Measurements from ENCODE around the gene STMND1. TPM values are rescaled to one million over a fixed set of nuclear protein-coding genes. Genes with fewer than 3 reads are reported as not detected.
"Not testable (repeated sequence)": the region's sequence is repeated elsewhere in the genome, so short reads cannot be mapped to it uniquely, and the experiment has no call there.

The STMND1 gene
- total RNA-seq, 2 experiments from 2014 or later: not detected

DNA sequence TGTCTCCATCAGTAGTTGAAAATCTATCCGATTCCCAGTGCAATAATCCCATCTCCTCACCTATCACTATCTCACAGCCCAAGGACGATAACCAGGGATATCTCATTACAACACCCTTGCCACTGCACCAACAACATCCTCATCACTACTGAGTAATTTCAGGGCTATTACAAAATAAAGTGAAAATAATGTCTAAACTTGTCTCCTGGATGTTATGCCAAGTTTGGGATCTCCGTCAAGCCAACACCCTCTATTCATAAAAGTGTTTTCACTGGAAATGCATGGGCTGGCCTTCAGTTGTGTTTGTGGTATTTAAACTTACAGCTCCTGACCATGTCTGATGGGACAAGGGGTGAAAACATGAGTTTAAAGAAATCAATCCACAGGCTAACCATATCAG, 42.0 kb upstream of the STMND1 start:
- DNase-seq (no peak), ATAC-seq (no peak)
- Mint-ChIP-seq H3K27me3 (peaks cover 26% of the 10 kb centered on the region), H3K27ac (no peak overlapping the region), H3K36me3 (ENCODE audit: low read depth) (no peaks in the 10 kb centered on the region), H3K9me3 (no peaks in the 10 kb centered on the region), H3K4me1 (ENCODE audit: low read depth) (no peaks in the 10 kb centered on the region), H3K4me3 (no peak overlapping the region)
- TF ChIP-seq CTCF (IDR thresholded peaks at IDR 0.05): no peak
- ChIA-PET CTCF (no interaction called here), POLR2A (no interaction called here)
- intact Hi-C loops (cut with micrococcal nuclease): no loop called here

GRCh38 chr6:17061097-17061496, 40.8 kb upstream of the STMND1 start:
- ChIA-PET CTCF (no interaction called here), POLR2A (no interaction called here)
- ATAC-seq: no peak
- no peaks in the 10 kb centered on the region for H3K4me1 Mint-ChIP-seq (ENCODE audit: low read depth)
- H3K4me3 Mint-ChIP-seq: no peak overlapping the region
- intact Hi-C loops (cut with micrococcal nuclease): no loop called here
- TF ChIP-seq CTCF (IDR thresholded peaks at IDR 0.05): no peak
- no peaks in the 10 kb centered on the region for H3K9me3 Mint-ChIP-seq
- peaks cover 26% of the 10 kb centered on the region for H3K27me3 Mint-ChIP-seq
- no peak for DNase-seq
- H3K27ac Mint-ChIP-seq: no peak overlapping the region
- no peaks in the 10 kb centered on the region for H3K36me3 Mint-ChIP-seq (ENCODE audit: low read depth)

DNA sequence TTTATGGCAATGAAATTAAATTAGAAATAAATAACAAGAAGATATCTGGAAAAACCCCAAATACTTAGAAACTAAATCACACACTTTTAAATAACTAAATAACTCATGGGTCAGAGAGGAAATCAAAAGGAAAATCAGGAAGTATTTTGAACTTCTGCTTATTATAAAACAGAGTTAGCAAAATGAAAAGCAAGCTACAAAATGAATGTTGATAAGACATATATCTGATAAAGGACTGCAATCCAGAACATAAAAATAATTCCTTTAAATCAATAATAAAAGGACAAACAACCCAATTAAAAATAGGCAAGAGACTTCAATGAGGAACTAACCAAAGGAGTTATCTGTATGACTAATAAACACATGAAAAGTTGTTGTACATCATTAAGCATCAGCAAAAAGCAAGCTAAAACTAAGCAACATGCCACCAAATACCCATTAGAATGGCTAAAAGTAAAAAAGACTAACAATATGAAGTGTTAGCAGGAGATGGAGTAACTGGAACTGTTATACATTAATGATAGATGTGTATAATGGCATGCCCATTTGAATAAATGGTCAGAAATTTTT, 38.9 kb upstream of the STMND1 start:
- ATAC-seq: no peak
- H3K27ac Mint-ChIP-seq: no peak overlapping the region

GRCh38 chr6:17064975-17065374, 36.9 kb upstream of the STMND1 start:
- no peak overlapping the region for H3K27ac Mint-ChIP-seq
- intact Hi-C loops (cut with micrococcal nuclease): no loop called here
- H3K27me3 Mint-ChIP-seq: peaks cover 12% of the 10 kb centered on the region
- ATAC-seq (no peak), DNase-seq (no peak)
- H3K4me3 Mint-ChIP-seq: no peak overlapping the region
- ChIA-PET POLR2A (no interaction called here), CTCF (no interaction called here)
- TF ChIP-seq CTCF (IDR thresholded peaks at IDR 0.05): no peak
- H3K4me1 Mint-ChIP-seq (ENCODE audit: low read depth): no peaks in the 10 kb centered on the region
- H3K36me3 Mint-ChIP-seq (ENCODE audit: low read depth): no peaks in the 10 kb centered on the region
- H3K9me3 Mint-ChIP-seq: peaks cover 7% of the 10 kb centered on the region

More for the DNA sequence above, 38.9 kb upstream of the STMND1 start:
- no peak for TF ChIP-seq CTCF (IDR thresholded peaks at IDR 0.05)
- Mint-ChIP-seq H3K4me1 (ENCODE audit: low read depth) (no peaks in the 10 kb centered on the region), H3K27me3 (peaks cover 19% of the 10 kb centered on the region), H3K4me3 (no peak overlapping the region), H3K9me3 (no peaks in the 10 kb centered on the region), H3K36me3 (ENCODE audit: low read depth) (no peaks in the 10 kb centered on the region)
- no peak for DNase-seq
- POLR2A ChIA-PET: no interaction called here
- CTCF ChIA-PET: no interaction called here
- intact Hi-C loops (cut with micrococcal nuclease): no loop called here

DNA sequence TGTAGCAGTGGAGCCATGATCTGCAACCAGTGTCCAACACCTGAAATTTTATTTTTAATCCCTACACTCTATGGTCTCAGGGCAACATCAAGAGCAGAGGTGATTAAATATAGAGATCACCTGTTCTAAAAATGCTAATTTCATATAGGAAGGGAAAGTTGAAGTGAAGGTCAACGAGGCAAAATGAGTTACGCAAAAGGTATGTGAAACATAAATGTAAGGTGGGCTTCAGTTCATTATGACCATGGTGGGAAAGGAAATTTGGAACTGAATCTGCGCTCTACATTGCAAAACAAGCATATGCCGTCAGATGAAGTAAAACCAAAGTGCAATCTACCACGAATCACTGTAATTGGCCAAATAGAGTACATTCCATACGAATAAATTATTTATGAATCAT, 35.2 kb upstream of the STMND1 start:
- no peak for TF ChIP-seq CTCF (IDR thresholded peaks at IDR 0.05)
- DNase-seq (no peak), ATAC-seq (no peak)
- Mint-ChIP-seq H3K36me3 (ENCODE audit: low read depth) (no peaks in the 10 kb centered on the region), H3K4me1 (ENCODE audit: low read depth) (no peaks in the 10 kb centered on the region), H3K27me3 (peaks cover 11% of the 10 kb centered on the region), H3K4me3 (no peak overlapping the region), H3K27ac (no peak overlapping the region), H3K9me3 (peaks cover 9% of the 10 kb centered on the region)
- intact Hi-C loops (cut with micrococcal nuclease): no loop called here
- POLR2A ChIA-PET: no interaction called here
- CTCF ChIA-PET: no interaction called here

GRCh38 chr6:17068972-17069371, 32.9 kb upstream of the STMND1 start:
- H3K36me3 Mint-ChIP-seq (ENCODE audit: low read depth); H3K4me1 Mint-ChIP-seq (ENCODE audit: low read depth); ATAC-seq; H3K4me3 Mint-ChIP-seq; POLR2A ChIA-PET; H3K27ac Mint-ChIP-seq; CTCF ChIA-PET; intact Hi-C loops (cut with micrococcal nuclease); DNase-seq: not testable (repeated sequence)
- H3K9me3 Mint-ChIP-seq: peaks cover 10% of the 10 kb centered on the region
- H3K27me3 Mint-ChIP-seq: peaks cover 17% of the 10 kb centered on the region

DNA sequence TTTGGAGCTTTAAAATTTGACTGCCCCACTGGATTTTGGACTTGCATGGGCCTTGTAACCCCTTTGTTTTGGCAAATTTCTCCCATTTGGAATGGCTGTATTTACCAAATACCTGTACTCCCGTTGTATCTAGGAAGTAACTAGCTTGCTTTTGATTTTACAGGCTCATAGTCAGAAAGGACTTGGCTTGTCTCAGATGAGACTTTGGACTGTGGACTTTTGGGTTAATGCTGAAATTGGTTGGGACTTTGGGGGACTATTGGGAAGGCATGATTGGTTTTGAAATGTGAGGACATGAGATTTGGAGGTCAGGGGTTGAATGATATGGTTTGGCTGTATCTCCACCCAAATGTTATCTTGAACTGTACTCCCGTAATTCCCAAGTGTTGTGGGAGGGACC, 31.4 kb upstream of the STMND1 start:
- H3K4me3 Mint-ChIP-seq; DNase-seq; H3K36me3 Mint-ChIP-seq (ENCODE audit: low read depth); CTCF ChIA-PET; intact Hi-C loops (cut with micrococcal nuclease); H3K27ac Mint-ChIP-seq; POLR2A ChIA-PET; H3K4me1 Mint-ChIP-seq (ENCODE audit: low read depth); ATAC-seq: not testable (repeated sequence)
- H3K27me3 Mint-ChIP-seq: peaks cover 21% of the 10 kb centered on the region
- peaks cover 10% of the 10 kb centered on the region for H3K9me3 Mint-ChIP-seq

- H3K4me3 Mint-ChIP-seq; ATAC-seq; H3K27ac Mint-ChIP-seq; POLR2A ChIA-PET; intact Hi-C loops (cut with micrococcal nuclease); H3K4me1 Mint-ChIP-seq (ENCODE audit: low read depth); H3K36me3 Mint-ChIP-seq (ENCODE audit: low read depth); DNase-seq; CTCF ChIA-PET: not testable (repeated sequence)
- H3K27me3 Mint-ChIP-seq: peaks cover 27% of the 10 kb centered on the region
- H3K9me3 Mint-ChIP-seq: peaks cover 15% of the 10 kb centered on the region
Observed at GRCh38 chr6:17073596-17073995, 28.3 kb upstream of the STMND1 start.

Measured in activated CD8-positive, alpha-beta T cell treated with anti-CD3 and anti-CD28 coated beads for 36 hours (primary cell).